GM12878 (cell line): ENCODE results near the gene MAGI2. TPM values are rescaled to one million over a fixed set of nuclear protein-coding genes. Genes with fewer than 3 reads are reported as not detected.

Source experiments
- ATAC-seq: fragments of 200-7000 bp; cut with Tn5 transposase; 3 replicates; pipeline ENCODE4 v1.9.1; 2020; ENCODE audit warnings: mild to moderate bottlenecking, moderate library complexity
- BruUV-seq: library from RNA; stranded (reverse); fragments of 400-500 nt; replicated peaks from 2 replicates; lab custom pipeline; 2021; lab: Mats Ljungman, UMichigan
- CTCF ChIA-PET: fragments of 300-600 bp; sonication (Branson Sonifier 250); formaldehyde crosslinking; extraction: SDS; loops from one replicate; lab custom pipeline; 2021; ENCODE audit warnings: inconsistent platforms; lab: Yijun Ruan, JAX
- POLR2A ChIA-PET: fragments of 350-600 bp; formaldehyde crosslinking; extraction: SDS; loops from one replicate; lab custom pipeline; 2021; ENCODE audit warnings: inconsistent platforms; lab: Charles Lee
- RAD21 ChIA-PET: fragments of 300-600 bp; sonication (Branson Sonifier 250); formaldehyde crosslinking; loops from one replicate; lab custom pipeline; 2023; ENCODE audit warnings: antibody characterized with exemption; ENCODE audit not compliant: unreplicated experiment; lab: Charles Lee
- SMC1A ChIA-PET: fragments of 300-600 bp; sonication (Branson Sonifier 250); formaldehyde crosslinking; loops from one replicate; lab custom pipeline; 2023; ENCODE audit not compliant: unreplicated experiment, uncharacterized antibody; lab: Charles Lee
- DNase-seq: peaks from one replicate; pipeline ENCODE4 v3.0.0-alpha.2; 2011; ENCODE audit warnings: low read depth, low spot score
- FAIRE-seq: peaks from 3 replicates; lab custom pipeline; 2011; peaks lifted over from hg19 to GRCh38; lab: Jason Lieb, UNC
- H2AFZ ChIP-seq: 2 replicates; pipeline ENCODE4 v1.6.0; 2011; ENCODE audit warnings: low read depth, low read length, control low read depth; ENCODE audit not compliant: control insufficient read depth
- H3K27ac ChIP-seq: 2 replicates; pipeline ENCODE4 v1.5.1; 2011; ENCODE audit warnings: control low read depth; ENCODE audit not compliant: control insufficient read depth, insufficient read depth
- H3K27me3 ChIP-seq, 2 experiments: replicated peaks in 1 of 2; 2 replicates each; pipeline versions ENCODE4 v1.6.0 to v1.6.1; 2011; ENCODE audit warnings: low read length in 1 of 2; ENCODE audit not compliant: control insufficient read depth in 2 of 2, insufficient read depth in 2 of 2
- H3K36me3 ChIP-seq, 2 experiments: 2 replicates each; pipeline ENCODE4 v1.5.1; 2011; ENCODE audit warnings: low read length in 1 of 2; ENCODE audit not compliant: control insufficient read depth in 2 of 2, insufficient read depth in 2 of 2
- H3K4me1 ChIP-seq: 2 replicates; pipeline ENCODE4 v1.6.1; 2011; ENCODE audit warnings: mild to moderate bottlenecking, low read length, moderate library complexity, mixed read lengths; ENCODE audit not compliant: control insufficient read depth, insufficient read depth
- H3K4me2 ChIP-seq: 2 replicates; pipeline ENCODE4 v1.6.0; 2011; ENCODE audit warnings: control low read depth; ENCODE audit not compliant: control insufficient read depth, insufficient read depth
- H3K4me3 ChIP-seq: fragments of 200-600 bp; sonication (generic); 2 replicates; pipeline ENCODE4 v1.5.1; 2016
- H3K79me2 ChIP-seq: 2 replicates; pipeline ENCODE4 v1.6.0; 2011; ENCODE audit warnings: low read length; ENCODE audit not compliant: control insufficient read depth, insufficient read depth
- H3K9ac ChIP-seq: 2 replicates; pipeline ENCODE4 v1.8.0; 2011; ENCODE audit warnings: low read length, control low read depth, mixed read lengths; ENCODE audit not compliant: control insufficient read depth, insufficient read depth
- H3K9me3 ChIP-seq: replicated peaks from 3 replicates; pipeline ENCODE4 v1.5.1; 2011; ENCODE audit warnings: mild to moderate bottlenecking, low read length; ENCODE audit not compliant: control insufficient read depth, insufficient read depth
- H4K20me1 ChIP-seq: 2 replicates; pipeline ENCODE4 v1.6.0; 2011; ENCODE audit not compliant: control insufficient read depth, insufficient read depth
- ASH2L ChIP-seq: fragments of 300-600, 200-600 bp; sonication (generic); IDR thresholded peaks from 2 replicates; pipeline ENCODE4 v1.6.1; 2017; ENCODE audit warnings: low read depth, mild to moderate bottlenecking, borderline replicate concordance
- BCL11A ChIP-seq: IDR thresholded peaks from 2 replicates; pipeline ENCODE4 v1.6.1; 2011; ENCODE audit warnings: low read depth, low read length
- BHLHE40 ChIP-seq, 2 experiments: fragments of 450-650 bp in 1 of 2; IDR thresholded peaks; 2 replicates each; pipeline ENCODE4 v1.6.1; 2011 to 2017; ENCODE audit warnings: low read depth in 2 of 2, borderline replicate concordance in 1 of 2, improper control_type of control experiment in 1 of 2, low read length in 1 of 2, mild to moderate bottlenecking in 1 of 2
- CBFB ChIP-seq: IDR thresholded peaks from 2 replicates; pipeline ENCODE4 v1.6.1; 2016; ENCODE audit warnings: antibody characterized with exemption, low read depth
- CHD2 ChIP-seq: IDR thresholded peaks from 2 replicates; pipeline ENCODE4 v1.6.1; 2011; ENCODE audit warnings: low read depth, low read length, improper control_type of control experiment, borderline replicate concordance
- EED ChIP-seq: sonication (generic); IDR thresholded peaks from 2 replicates; pipeline ENCODE4 v1.6.1; 2016; ENCODE audit warnings: antibody characterized with exemption, low read depth
- IKZF2 ChIP-seq, 2 experiments: fragments of 450-650 bp; IDR thresholded peaks; 2 replicates each; pipeline ENCODE4 v1.6.1; 2017; ENCODE audit warnings: mild to moderate bottlenecking in 2 of 2, moderate library complexity in 2 of 2
- IRF4 ChIP-seq: IDR thresholded peaks from 2 replicates; pipeline ENCODE4 v1.6.1; 2011; ENCODE audit warnings: low read depth, low read length
- JUND ChIP-seq: IDR thresholded peaks from 2 replicates; pipeline ENCODE4 v1.6.1; 2012; ENCODE audit warnings: low read depth, mild to moderate bottlenecking, low read length, improper control_type of control experiment, moderate library complexity
- KLF5 ChIP-seq: fragments of 450-650 bp; IDR thresholded peaks from 2 replicates; pipeline ENCODE4 v1.6.1; 2014; ENCODE audit warnings: mild to moderate bottlenecking; ENCODE audit not compliant: partially characterized antibody
- MXI1 ChIP-seq: fragments of 150-350 bp; IDR thresholded peaks from 2 replicates; pipeline ENCODE4 v1.6.1; 2011; ENCODE audit warnings: low read depth, mild to moderate bottlenecking, inconsistent platforms, low read length, improper control_type of control experiment
- NKRF ChIP-seq: fragments of 450-650 bp; conservative IDR thresholded peaks from 2 replicates; pipeline ENCODE4 v1.6.1; 2017; ENCODE audit warnings: mild to moderate bottlenecking, moderate library complexity
- POLR2A ChIP-seq: IDR thresholded peaks from 2 replicates; pipeline ENCODE4 v1.6.1; 2011; ENCODE audit warnings: low read depth, mild to moderate bottlenecking, low read length
- RAD21 ChIP-seq: IDR thresholded peaks from 2 replicates; pipeline ENCODE4 v1.6.1; 2011; ENCODE audit warnings: mild to moderate bottlenecking, low read depth, low read length, moderate library complexity; ENCODE audit not compliant: insufficient read depth
- RAD51 ChIP-seq: fragments of 450-650 bp; IDR thresholded peaks from 2 replicates; pipeline ENCODE4 v1.6.1; 2016; ENCODE audit warnings: moderate library complexity, mild to moderate bottlenecking, inconsistent platforms
- RELA ChIP-seq: fragments of 450-650 bp; IDR thresholded peaks from 2 replicates; pipeline ENCODE4 v1.8.0; 2014; ENCODE audit warnings: borderline replicate concordance; ENCODE audit not compliant: partially characterized antibody
- RELB ChIP-seq: fragments of 450-650 bp; IDR thresholded peaks from 2 replicates; pipeline ENCODE4 v1.6.1; 2017; ENCODE audit warnings: low read depth, mild to moderate bottlenecking, moderate library complexity
- SIX5 ChIP-seq: IDR thresholded peaks from 2 replicates; pipeline ENCODE4 v1.6.1; 2011; ENCODE audit warnings: mild to moderate bottlenecking, low read depth, low read length, moderate library complexity; ENCODE audit not compliant: severe bottlenecking
- SRF ChIP-seq, 2 experiments: IDR thresholded peaks; 2 replicates each; pipeline ENCODE4 v1.6.1; 2011; ENCODE audit warnings: low read depth in 2 of 2, low read length in 2 of 2, mild to moderate bottlenecking in 1 of 2, moderate library complexity in 1 of 2
- SUZ12 ChIP-seq: fragments of 200-600 bp; sonication (generic); IDR thresholded peaks from one replicate; pipeline ENCODE4 v1.6.1; 2018; ENCODE audit warnings: antibody characterized with exemption, mild to moderate bottlenecking; ENCODE audit not compliant: unreplicated experiment
- TCF12 ChIP-seq: IDR thresholded peaks from 2 replicates; pipeline ENCODE4 v1.6.1; 2011; ENCODE audit warnings: low read depth, mild to moderate bottlenecking, low read length
- YBX1 ChIP-seq: fragments of 450-650 bp; IDR thresholded peaks from 2 replicates; pipeline ENCODE4 v1.6.1; 2016; ENCODE audit warnings: antibody characterized with exemption
- ZBED1 ChIP-seq: IDR thresholded peaks from 2 replicates; pipeline ENCODE4 v1.6.1; 2016; ENCODE audit warnings: borderline replicate concordance
- ZNF622 ChIP-seq: fragments of 450-650 bp; IDR thresholded peaks from 2 replicates; pipeline ENCODE4 v1.6.1; 2017; ENCODE audit warnings: mild to moderate bottlenecking, inconsistent platforms
- WGBS: methylation state at CpG from one replicate; pipeline ENCODE4 v1.1.6; 2016; ENCODE audit warnings: low lambda C conversion rate; ENCODE audit not compliant: insufficient replicate concordance, insufficient coverage; ENCODE audit errors: missing lambda C conversion rate; 5-methylcytosine and 5-hydroxymethylcytosine counted together
- in situ Hi-C: fragments of 300-500 bp; cut with MboI; formaldehyde crosslinking; loops from 9 replicates; pipeline ENCODE4 v1.14.3; 2018; ENCODE audit warnings: mixed read lengths
- intact Hi-C: fragments of 100-400 bp; cut with micrococcal nuclease; formaldehyde crosslinking; loops from one replicate; pipeline ENCODE4 v1.14.2; 2022; ENCODE audit not compliant: unreplicated experiment
- polyA plus RNA-seq, 11 experiments: library from polyadenylated mRNA; depleted of rRNA in 4 of 11; unstranded in 6 of 11; stranded (reverse) in 5 of 11; fragments of >200 nt; fragmentation: Nextera tagmentation in 4 of 11; fragmentation: Illumina TruSeq in 1 of 11; extraction: Ambion mirVana in 4 of 11; extraction: Trizol in 1 of 11; gene quantifications; 1 replicate in 1 of 11; 2 replicates in 10 of 11; pipeline versions ENCODE4 v1.2.1 to v1.2.3, GENCODE V29; 2011 to 2016; ENCODE audit warnings: inconsistent platforms in 2 of 11, missing spikeins in 2 of 11, low read depth in 1 of 11
- total RNA-seq, 4 experiments: library from RNA; depleted of rRNA in 3 of 4; stranded (reverse); fragments of >200 nt in 3 of 4; fragmentation: Illumina TruSeq in 1 of 4; extraction: Trizol in 1 of 4; gene quantifications; 2 replicates each; pipeline versions ENCODE4 v1.2.1 to v1.2.3, GENCODE V29; 2013 to 2021

MAGI2 gene
- total and polyA plus RNA-seq, 10 of the 15 experiments (the other 5 are each of a cell fraction or from before 2014, with no cell fraction given), result 0.01 to 0.31 (median 0.05) TPM; not detected in 2

- TF ChIP-seq NKRF (no peak), TCF12 (no peak), SUZ12 (no peak), MXI1 (no peak), CBFB (no peak), RAD51 (no peak), RELA (no peak), EED (no peak), IRF4 (no peak), POLR2A (no peak), IKZF2 (IDR thresholded peaks at IDR 0.05) (no peak)
- TF ChIP-seq, all 136 proteins: peak for 0
These were observed 1186.3 kb downstream of the MAGI2 start (continued) for GRCh38 chr7:78267141-78267540.

- no peak overlapping the region for H3K4me3 ChIP-seq
- ChIA-PET POLR2A (no interaction called here), CTCF (no interaction called here), RAD21 (no interaction called here), SMC1A (no interaction called here)
- no peaks in the 10 kb centered on the region for H3K27me3 ChIP-seq
- BruUV-seq, result no TSS peak
- no peaks in the 10 kb centered on the region for H3K79me2 ChIP-seq
- intact Hi-C loops, result no loop called here
- no peak for DNase-seq
- no peaks in the 10 kb centered on the region for H3K4me1 ChIP-seq
- H4K20me1 ChIP-seq, result no peaks in the 10 kb centered on the region
- H3K27ac ChIP-seq, result no peak overlapping the region
- TF ChIP-seq ASH2L (no peak), KLF5 (no peak), RELA (no peak), POLR2A (no peak), SIX5 (no peak), BCL11A (no peak), SRF (IDR thresholded peaks at IDR 0.05; ENCODE audit: low read depth in 2 of 2, low read length in 2 of 2) (no peak), RELB (no peak), BHLHE40 (IDR thresholded peaks at IDR 0.05; ENCODE audit: borderline replicate concordance in 1 of 2, low read depth in 2 of 2, low read length in 1 of 2) (no peak), ZNF622 (no peak), JUND (no peak), CHD2 (no peak), ZBED1 (no peak), YBX1 (no peak), RAD21 (no peak)
- TF ChIP-seq, all 136 proteins: peak for 0
- Histone ChIP-seq H3K9ac (no peak overlapping the region), H3K9me3 (no peaks in the 10 kb centered on the region), H3K36me3 (no peaks in the 10 kb centered on the region), H2AFZ (no peak overlapping the region), H3K4me2 (no peak overlapping the region)
- in situ Hi-C loops, result no loop called here
- WGBS, result 44% methylated on average over 4 of the region's 4 CpGs
- FAIRE-seq (no peak), ATAC-seq (no peak)
These were observed 1188.0 kb downstream of the MAGI2 start for GRCh38 chr7:78265486-78265885.
